Colonic mucosa (tissue), 4 donors: ENCODE data around the gene PES1. TPM values are rescaled to one million over a fixed set of nuclear protein-coding genes. Genes with fewer than 3 reads are reported as not detected.

ENCODE experiments used
- DNase-seq: peaks from one replicate; pipeline ENCODE4 v3.0.0-alpha.2; 2020
- H3K27ac ChIP-seq: fragments of 200-600 bp; one replicate; pipeline ENCODE4 v1.8.0; 2021
- H3K27me3 ChIP-seq: fragments of 200-600 bp; one replicate; pipeline ENCODE4 v1.8.0; 2021
- H3K36me3 ChIP-seq: fragments of 200-600 bp; one replicate; pipeline ENCODE4 v1.8.0; 2021
- H3K4me1 ChIP-seq: fragments of 200-600 bp; one replicate; pipeline ENCODE4 v1.8.0; 2021; ENCODE audit warnings: mild to moderate bottlenecking
- H3K4me3 ChIP-seq: fragments of 200-600 bp; one replicate; pipeline ENCODE4 v1.8.0; 2021
- H3K9ac ChIP-seq, 2 donors: one replicate each; pipeline ENCODE4 v1.7.0; 2013; ENCODE audit warnings: control low read depth in 2 of 2, low read depth in 2 of 2, low read length in 2 of 2
- H3K9me3 ChIP-seq: fragments of 200-600 bp; one replicate; pipeline ENCODE4 v1.8.0; 2021
- intact Hi-C: fragments of 100-400 bp; cut with DNase I; formaldehyde crosslinking; loops from one replicate; pipeline ENCODE4 v1.14.1; 2022
- total RNA-seq, 2 donors: library from RNA; stranded (reverse); fragmentation: NEBNext Ultra II Directional in 1 of 2; extraction: Animal tissue kit (Norgen Biotek cat#: 25700) in 1 of 2; gene quantifications; one replicate each; pipeline ENCODE4 v1.2.1, GENCODE V29; 2021
- TF ChIP-seq, protein P1 (sequence below): fragments of 200-600 bp; IDR thresholded peaks from one replicate; pipeline ENCODE4 v1.8.0; 2022; ENCODE audit warnings: antibody characterized with exemption, mild to moderate bottlenecking
- donor health status: healthy.
- donor health status: DM: no; HTN: no; CAD: no.
- donor health status: DM: no; HTN: no; CAD: no.

Gene PES1
- total RNA-seq, 2 donors from 2014 or later: 44.2 to 98.3 TPM

DNA sequence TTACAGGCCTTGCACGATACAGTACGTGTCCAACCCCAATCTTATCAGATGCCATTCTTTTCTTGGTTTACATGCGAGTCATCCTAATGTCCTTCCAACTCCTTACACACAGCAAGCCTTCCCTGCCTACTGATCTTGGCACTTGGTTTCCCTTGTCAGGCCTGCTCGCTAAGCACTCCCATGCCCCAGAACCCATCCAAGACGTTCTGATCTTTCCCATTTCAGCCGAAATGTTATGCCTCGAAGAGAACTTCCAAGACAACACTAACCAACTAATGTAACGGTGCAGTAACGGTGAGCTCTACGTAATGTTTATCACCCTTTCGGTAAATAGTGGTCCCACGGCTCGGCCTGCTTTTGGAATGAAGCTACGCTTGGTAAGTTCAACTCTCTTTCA, 521 bp downstream of the PES1 start:
- H3K4me3 ChIP-seq: peak overlapping the region; percentile 95
- H3K4me1 ChIP-seq: peaks cover 3% of the 10 kb centered on the region
- TF ChIP-seq, protein P1, sequence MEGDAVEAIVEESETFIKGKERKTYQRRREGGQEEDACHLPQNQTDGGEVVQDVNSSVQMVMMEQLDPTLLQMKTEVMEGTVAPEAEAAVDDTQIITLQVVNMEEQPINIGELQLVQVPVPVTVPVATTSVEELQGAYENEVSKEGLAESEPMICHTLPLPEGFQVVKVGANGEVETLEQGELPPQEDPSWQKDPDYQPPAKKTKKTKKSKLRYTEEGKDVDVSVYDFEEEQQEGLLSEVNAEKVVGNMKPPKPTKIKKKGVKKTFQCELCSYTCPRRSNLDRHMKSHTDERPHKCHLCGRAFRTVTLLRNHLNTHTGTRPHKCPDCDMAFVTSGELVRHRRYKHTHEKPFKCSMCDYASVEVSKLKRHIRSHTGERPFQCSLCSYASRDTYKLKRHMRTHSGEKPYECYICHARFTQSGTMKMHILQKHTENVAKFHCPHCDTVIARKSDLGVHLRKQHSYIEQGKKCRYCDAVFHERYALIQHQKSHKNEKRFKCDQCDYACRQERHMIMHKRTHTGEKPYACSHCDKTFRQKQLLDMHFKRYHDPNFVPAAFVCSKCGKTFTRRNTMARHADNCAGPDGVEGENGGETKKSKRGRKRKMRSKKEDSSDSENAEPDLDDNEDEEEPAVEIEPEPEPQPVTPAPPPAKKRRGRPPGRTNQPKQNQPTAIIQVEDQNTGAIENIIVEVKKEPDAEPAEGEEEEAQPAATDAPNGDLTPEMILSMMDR: no peak
- H3K27ac ChIP-seq: peak overlapping the region; percentile 71
- no peaks in the 10 kb centered on the region for H3K27me3 ChIP-seq
- peak overlapping the region; percentile 54 to 89 for H3K9ac ChIP-seq
- H3K9me3 ChIP-seq: no peaks in the 10 kb centered on the region
- intact Hi-C loops: no loop called here
- peaks cover 22% of the 10 kb centered on the region for H3K36me3 ChIP-seq
- DNase-seq: no peak

DNA sequence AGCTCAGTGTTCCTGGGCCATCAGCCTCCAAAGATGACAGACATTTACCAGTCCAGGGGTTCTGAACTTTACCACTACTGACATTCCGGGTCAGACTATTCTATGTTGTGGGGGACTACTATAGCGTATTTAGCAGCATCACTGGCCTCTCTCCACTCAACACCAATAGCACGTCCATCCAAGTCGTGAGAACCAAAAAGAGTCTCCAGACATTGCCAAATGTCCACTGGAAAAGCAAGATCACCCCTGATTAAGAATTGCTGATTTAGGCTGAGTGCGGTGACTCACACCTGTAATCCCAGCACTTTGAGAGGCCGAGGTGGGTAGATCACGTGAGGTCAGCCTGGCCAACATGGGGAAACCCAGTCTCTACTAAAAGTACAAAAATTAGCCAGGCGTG, 5.3 kb downstream of the PES1 start:
- Histone ChIP-seq H3K4me1 (peaks cover 3% of the 10 kb centered on the region), H3K36me3 (peaks cover 31% of the 10 kb centered on the region), H3K27ac (no peak overlapping the region), H3K9me3 (no peaks in the 10 kb centered on the region), H3K4me3 (no peak overlapping the region), H3K27me3 (no peaks in the 10 kb centered on the region), H3K9ac (no peak overlapping the region)
- TF ChIP-seq, protein P1: no peak
- intact Hi-C loops: no loop called here
- DNase-seq: no peak

DNA sequence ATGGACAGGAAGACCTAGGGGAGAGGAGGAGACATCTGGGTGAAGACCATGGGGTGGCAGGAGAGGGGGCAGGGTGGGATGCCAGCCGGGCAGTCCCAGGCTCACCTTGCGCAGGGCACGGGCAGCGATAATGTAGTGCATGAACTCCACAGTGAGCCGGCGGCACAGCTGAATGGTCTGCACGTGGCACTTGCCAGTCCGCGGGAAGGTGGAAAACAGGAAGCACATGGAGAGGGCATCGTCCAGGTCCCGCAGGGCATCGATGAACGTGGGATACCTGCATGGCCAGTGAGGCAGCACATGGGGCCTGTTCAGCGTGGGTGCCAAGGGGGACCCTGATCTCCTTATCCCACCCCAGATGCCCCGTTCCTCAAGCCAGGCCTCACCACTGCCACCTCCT, 7.3 kb downstream of the PES1 start:
- H3K9me3 ChIP-seq: no peaks in the 10 kb centered on the region
- no peak overlapping the region for H3K4me3 ChIP-seq
- H3K9ac ChIP-seq: no peak overlapping the region
- H3K4me1 ChIP-seq: no peaks in the 10 kb centered on the region
- intact Hi-C loops: no loop called here
- TF ChIP-seq, protein P1: no peak
- no peaks in the 10 kb centered on the region for H3K27me3 ChIP-seq
- no peak overlapping the region for H3K27ac ChIP-seq
- no peak for DNase-seq
- peaks cover 48% of the 10 kb centered on the region for H3K36me3 ChIP-seq

DNA sequence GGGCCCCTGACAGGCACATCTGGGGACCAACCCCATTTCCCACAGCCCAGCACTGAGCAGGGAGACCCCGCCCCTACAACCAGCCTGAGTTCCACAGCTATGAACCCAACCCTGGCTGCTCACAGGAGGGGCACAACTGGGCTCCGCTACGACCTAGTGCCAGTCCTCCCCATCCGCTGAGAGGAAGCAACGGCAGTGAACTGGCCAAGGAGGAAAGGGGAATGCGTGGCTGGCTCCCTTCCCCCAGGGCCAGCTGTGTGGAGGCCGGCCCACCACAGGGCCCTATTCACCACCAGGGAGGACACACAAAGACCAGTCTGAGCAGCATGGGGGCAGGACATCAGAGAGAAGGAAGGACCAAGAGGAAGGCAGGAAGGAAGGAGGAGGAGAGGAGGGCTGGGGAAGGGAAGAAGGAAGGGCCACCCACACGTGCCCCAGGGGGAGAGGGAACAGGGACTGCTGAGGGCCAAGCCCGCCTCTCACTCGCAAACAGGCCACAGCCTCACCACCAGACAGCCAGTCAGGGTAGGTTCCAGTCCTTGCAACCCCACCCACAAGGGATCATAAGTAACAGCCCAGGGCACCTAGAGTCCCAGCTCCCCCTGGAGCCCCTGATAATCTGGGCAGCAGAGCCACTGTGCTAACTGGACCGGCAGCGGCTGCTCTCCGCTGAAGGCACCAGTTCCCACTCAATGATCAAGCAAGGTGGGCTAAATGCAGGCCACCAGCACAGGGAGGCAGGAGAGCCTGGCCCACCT, 8.7 kb downstream of the PES1 start:
- Histone ChIP-seq H3K27me3 (no peaks in the 10 kb centered on the region), H3K27ac (no peak overlapping the region), H3K9ac (no peak overlapping the region), H3K4me3 (no peak overlapping the region), H3K4me1 (no peaks in the 10 kb centered on the region), H3K36me3 (peaks cover 47% of the 10 kb centered on the region), H3K9me3 (no peaks in the 10 kb centered on the region)
- TF ChIP-seq, protein P1: no peak
- intact Hi-C loops: no loop called here
- no peak for DNase-seq

DNA sequence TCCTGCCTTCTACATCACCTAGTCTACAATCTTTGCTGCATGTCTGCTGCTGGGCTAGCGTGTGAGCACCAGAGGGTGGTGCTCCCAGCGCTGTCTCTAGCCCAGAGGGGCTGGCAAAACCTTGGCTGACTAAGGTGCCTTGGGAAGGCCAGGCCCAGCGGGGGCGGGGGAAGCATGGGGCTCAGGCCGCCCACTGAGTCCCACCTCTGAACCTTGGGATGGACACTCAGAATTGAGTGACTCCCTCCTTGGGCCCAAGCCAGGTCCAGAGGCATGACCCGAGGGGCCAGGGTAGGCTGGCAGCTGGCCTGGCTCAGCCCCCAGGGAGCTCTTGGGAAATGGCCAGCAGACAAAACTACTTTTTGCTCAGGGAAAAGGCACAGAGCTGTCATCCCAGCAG, 9.7 kb downstream of the PES1 start:
- intact Hi-C loops: no loop called here
- Histone ChIP-seq H3K27me3 (no peaks in the 10 kb centered on the region), H3K9me3 (no peaks in the 10 kb centered on the region), H3K9ac (no peak overlapping the region), H3K4me3 (no peak overlapping the region), H3K4me1 (no peaks in the 10 kb centered on the region), H3K27ac (no peak overlapping the region), H3K36me3 (peaks cover 38% of the 10 kb centered on the region)
- no peak for DNase-seq
- TF ChIP-seq, protein P1: no peak
